Right atrium auricular region (tissue), 2 donors: Measurements from ENCODE around the gene EIF2S3B. TPM values are rescaled to one million over a fixed set of nuclear protein-coding genes. Genes with fewer than 3 reads are reported as not detected.
"Not testable (repeated sequence)": the region's sequence is repeated elsewhere in the genome, so short reads cannot be mapped to it uniquely, and the experiment has no call there.

Source experiments
- DNase-seq: peaks from one replicate; pipeline ENCODE4 v3.0.0-alpha.2; 2019; ENCODE audit warnings: low spot score
- H3K27ac ChIP-seq, 2 donors: fragments of 200-600 bp; sonication (generic); 1 replicate in 1 of 2; 2 replicates in 1 of 2; pipeline ENCODE4 v1.5.1; 2016 to 2019
- H3K27me3 ChIP-seq, 2 donors: fragments of 200-600 bp; sonication (generic); one replicate each; pipeline versions ENCODE4 v1.5.1 to v1.6.0; 2017 to 2019
- H3K36me3 ChIP-seq: fragments of 200-600 bp; sonication (generic); one replicate; pipeline ENCODE4 v1.5.1; 2016
- H3K4me1 ChIP-seq, 2 donors: fragments of 200-600 bp; sonication (generic); one replicate each; pipeline versions ENCODE4 v1.5.1 to v1.6.0; 2017 to 2019
- H3K4me3 ChIP-seq, 2 donors: fragments of 200-600 bp; sonication (generic); 1 replicate in 1 of 2; 2 replicates in 1 of 2; pipeline ENCODE4 v1.5.1; 2017 to 2019; ENCODE audit warnings: mild to moderate bottlenecking in 1 of 2, moderate library complexity in 1 of 2
- H3K9me3 ChIP-seq, 2 donors: fragments of 200-600 bp; sonication (generic); one replicate each; pipeline ENCODE4 v1.5.1; 2019
- total RNA-seq, 2 donors: library from RNA; depleted of rRNA; stranded (reverse); fragments of >200 nt; gene quantifications; one replicate each; pipeline ENCODE4 v1.1.0, GENCODE V29; 2016
- TF ChIP-seq, protein P1 (sequence below), 2 donors: fragments of 200-600 bp; sonication (generic); IDR thresholded peaks; one replicate each; pipeline ENCODE4 v1.5.1; 2019; ENCODE audit warnings: antibody characterized with exemption in 2 of 2

EIF2S3B gene
- not detected for total RNA-seq

DNA sequence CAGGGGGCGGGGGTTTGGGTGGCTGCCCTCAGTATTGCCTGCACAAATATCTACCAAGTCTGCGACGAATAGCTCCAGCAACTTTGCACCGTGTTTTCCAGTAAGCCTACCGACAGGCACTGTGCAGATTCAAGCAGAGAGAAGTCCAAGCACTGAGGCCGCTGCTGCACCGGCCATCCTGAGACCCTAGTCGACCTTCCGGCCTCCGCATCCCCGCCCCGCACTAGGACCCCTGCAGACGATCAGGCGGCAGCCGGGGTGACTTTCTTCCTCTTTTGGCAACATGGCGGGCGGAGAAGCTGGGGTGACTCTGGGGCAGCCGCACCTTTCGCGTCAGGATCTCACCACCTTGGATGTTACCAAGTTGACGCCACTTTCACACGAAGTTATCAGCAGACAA lies at the start of gene EIF2S3B:
TSS of gene EIF2S3B (plus strand) at position 271 of the 400 bp plus-strand sequence. CDS start at position 284, 13 bp downstream.
- no peaks in the 10 kb centered on the region for H3K36me3 ChIP-seq
- no peak within 1 kb of the TSS for H3K27ac ChIP-seq
- no peaks in the 10 kb centered on the region for H3K4me1 ChIP-seq
- peaks cover 0 to 9% of the 10 kb centered on the region in 2 donors for H3K9me3 ChIP-seq
- TF ChIP-seq, protein P1, sequence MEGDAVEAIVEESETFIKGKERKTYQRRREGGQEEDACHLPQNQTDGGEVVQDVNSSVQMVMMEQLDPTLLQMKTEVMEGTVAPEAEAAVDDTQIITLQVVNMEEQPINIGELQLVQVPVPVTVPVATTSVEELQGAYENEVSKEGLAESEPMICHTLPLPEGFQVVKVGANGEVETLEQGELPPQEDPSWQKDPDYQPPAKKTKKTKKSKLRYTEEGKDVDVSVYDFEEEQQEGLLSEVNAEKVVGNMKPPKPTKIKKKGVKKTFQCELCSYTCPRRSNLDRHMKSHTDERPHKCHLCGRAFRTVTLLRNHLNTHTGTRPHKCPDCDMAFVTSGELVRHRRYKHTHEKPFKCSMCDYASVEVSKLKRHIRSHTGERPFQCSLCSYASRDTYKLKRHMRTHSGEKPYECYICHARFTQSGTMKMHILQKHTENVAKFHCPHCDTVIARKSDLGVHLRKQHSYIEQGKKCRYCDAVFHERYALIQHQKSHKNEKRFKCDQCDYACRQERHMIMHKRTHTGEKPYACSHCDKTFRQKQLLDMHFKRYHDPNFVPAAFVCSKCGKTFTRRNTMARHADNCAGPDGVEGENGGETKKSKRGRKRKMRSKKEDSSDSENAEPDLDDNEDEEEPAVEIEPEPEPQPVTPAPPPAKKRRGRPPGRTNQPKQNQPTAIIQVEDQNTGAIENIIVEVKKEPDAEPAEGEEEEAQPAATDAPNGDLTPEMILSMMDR (IDR thresholded peaks at IDR 0.05), result no peak
- no peak for DNase-seq
- H3K27me3 ChIP-seq, result no peaks in the 10 kb centered on the region
- H3K4me3 ChIP-seq, result no peak within 1 kb of the TSS

DNA sequence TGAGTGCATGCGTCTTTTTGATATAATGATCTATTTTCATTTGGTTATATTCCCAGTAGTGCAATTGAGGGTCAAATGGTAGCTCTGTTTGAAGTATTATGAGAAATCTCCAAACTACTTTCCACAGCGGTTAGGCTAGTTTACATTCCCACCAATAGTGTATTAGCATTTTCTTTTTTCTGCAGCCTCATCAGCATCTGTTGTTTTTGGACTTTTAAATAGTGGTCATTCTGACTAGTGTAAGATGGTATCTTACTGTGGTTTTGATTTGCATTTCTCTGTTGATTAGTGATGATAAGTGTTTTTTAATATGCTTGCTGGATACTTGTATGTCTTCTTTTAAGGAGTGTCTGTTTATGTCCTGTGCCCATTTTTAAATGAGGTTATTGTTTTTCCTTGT lies 48.8 kb upstream of the EIF2S3B start:
- Histone ChIP-seq H3K4me1 (no peaks in the 10 kb centered on the region), H3K9me3 (peaks cover 10 to 40% of the 10 kb centered on the region in 2 donors), H3K27me3 (no peaks in the 10 kb centered on the region), H3K27ac (no peak overlapping the region), H3K4me3 (no peak overlapping the region), H3K36me3 (no peaks in the 10 kb centered on the region)
- no peak for DNase-seq
- TF ChIP-seq, protein P1 (IDR thresholded peaks at IDR 0.05), result no peak

DNA sequence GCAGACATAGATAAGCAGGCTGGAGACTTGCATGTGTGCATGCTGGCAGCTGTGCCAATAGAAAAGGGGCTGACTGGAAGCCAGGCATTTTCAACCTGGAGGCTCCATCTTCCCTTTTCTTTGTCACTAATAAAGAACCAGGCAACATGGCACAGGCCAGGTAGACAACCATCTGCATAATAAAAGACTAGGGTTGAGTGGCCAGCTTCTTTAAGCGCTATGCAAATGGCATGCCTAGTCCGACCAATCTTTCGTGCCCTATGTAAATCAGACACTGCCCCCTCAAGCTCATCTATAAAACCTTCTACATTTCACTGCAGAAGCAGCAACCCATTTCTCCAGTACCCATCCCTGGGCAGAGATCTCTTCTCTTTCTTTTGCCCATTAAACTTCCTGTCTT lies 47.9 kb upstream of the EIF2S3B start:
- peaks cover 10 to 40% of the 10 kb centered on the region in 2 donors for H3K9me3 ChIP-seq
- no peaks in the 10 kb centered on the region for H3K36me3 ChIP-seq
- H3K27ac ChIP-seq, result no peak overlapping the region
- TF ChIP-seq, protein P1 (IDR thresholded peaks at IDR 0.05), result no peak
- DNase-seq, result no peak
- H3K4me1 ChIP-seq, result no peaks in the 10 kb centered on the region
- H3K27me3 ChIP-seq, result no peaks in the 10 kb centered on the region
- no peak overlapping the region for H3K4me3 ChIP-seq

DNA sequence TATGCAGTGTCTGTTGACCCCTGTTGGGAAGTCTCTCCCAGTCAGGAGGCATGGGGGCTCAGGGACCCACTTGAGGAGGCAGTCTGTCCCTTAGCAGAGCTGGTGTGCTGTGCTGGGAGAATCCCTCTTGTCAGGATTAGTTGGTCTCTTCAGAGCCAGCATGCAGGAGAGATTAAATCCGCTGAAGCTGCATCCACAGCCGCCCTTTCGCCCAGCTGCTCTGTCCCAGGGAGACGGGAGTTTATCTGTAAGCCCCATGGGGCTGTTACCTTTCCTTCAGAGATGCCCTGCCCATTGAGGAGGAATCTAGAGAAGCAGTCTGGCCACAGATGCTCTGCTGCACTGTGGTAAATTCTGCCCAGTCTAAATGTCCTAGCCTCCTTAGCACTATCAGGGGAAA lies 39.4 kb upstream of the EIF2S3B start:
- Histone ChIP-seq H3K4me3 (no peak overlapping the region), H3K9me3 (no peaks in the 10 kb centered on the region), H3K36me3 (no peaks in the 10 kb centered on the region), H3K27me3 (no peaks in the 10 kb centered on the region), H3K4me1 (no peaks in the 10 kb centered on the region), H3K27ac (no peak overlapping the region)
- TF ChIP-seq, protein P1 (IDR thresholded peaks at IDR 0.05), result no peak
- no peak for DNase-seq

DNA sequence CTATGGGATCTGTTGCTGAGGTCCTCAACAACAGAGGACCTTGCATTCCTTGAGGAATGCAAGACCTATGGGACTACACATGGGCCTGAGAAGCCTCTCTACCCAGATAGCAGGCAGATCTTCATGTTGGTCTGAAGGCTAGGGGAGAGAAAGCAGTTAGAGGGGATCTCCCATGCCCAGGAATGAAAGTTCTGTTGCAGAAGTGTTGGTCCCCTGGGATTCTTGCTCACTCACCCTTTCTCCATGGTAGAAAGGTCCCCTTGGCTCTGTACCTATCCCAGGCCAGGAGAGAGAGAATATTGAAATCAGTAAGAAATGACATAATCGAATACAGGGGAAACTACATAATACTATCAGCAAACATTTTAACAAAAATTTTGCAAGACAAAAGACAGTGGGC lies 36.0 kb upstream of the EIF2S3B start:
- no peaks in the 10 kb centered on the region for H3K9me3 ChIP-seq
- no peak overlapping the region for H3K27ac ChIP-seq
- no peaks in the 10 kb centered on the region for H3K4me1 ChIP-seq
- no peaks in the 10 kb centered on the region for H3K36me3 ChIP-seq
- DNase-seq, result no peak
- TF ChIP-seq, protein P1 (IDR thresholded peaks at IDR 0.05), result no peak
- no peak overlapping the region for H3K4me3 ChIP-seq
- no peaks in the 10 kb centered on the region for H3K27me3 ChIP-seq

DNA sequence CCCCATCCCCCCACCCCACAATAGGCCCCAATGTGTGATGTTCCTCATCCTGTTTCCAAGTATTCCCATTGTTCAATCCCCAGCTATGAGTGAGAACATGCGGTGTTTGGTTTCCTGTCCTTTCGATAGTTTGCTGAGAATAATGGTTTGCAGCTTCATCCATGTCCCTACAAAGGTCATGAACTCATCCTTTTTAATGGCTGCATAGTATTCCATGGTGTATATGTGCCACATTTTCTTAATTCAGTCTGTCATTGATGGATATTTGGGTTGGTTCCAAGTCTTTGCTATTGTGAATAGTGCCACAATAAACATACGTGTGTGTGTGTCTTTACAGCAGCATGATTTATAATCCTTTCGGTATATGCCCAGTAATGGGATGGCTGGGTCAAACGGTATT lies 32.9 kb upstream of the EIF2S3B start:
- H3K9me3 ChIP-seq, H3K27ac ChIP-seq, H3K27me3 ChIP-seq, H3K4me1 ChIP-seq, H3K4me3 ChIP-seq, H3K36me3 ChIP-seq, DNase-seq: not testable (repeated sequence)

DNA sequence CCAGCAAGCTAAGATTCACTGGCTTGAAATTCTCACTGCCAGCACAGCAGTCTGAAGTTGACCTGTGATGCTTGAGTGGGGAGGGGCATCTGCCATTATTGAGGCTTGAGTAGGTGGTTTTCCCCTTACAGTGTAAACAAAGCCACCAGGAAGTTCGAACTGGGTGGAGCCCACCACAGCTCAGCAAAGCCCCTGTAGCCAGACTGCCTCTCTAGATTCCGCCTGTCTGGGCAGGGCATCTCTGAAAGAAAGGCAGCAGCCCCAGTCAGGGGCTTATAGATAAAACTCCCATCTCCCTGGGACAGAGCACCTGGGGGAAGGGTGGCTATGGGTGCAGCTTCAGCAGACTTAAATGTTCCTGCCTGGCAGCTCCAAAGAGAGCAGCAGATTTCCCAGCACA lies 23.8 kb upstream of the EIF2S3B start:
- H3K4me3 ChIP-seq, H3K27me3 ChIP-seq, H3K36me3 ChIP-seq, H3K4me1 ChIP-seq, DNase-seq, H3K27ac ChIP-seq, H3K9me3 ChIP-seq: not testable (repeated sequence)

DNA sequence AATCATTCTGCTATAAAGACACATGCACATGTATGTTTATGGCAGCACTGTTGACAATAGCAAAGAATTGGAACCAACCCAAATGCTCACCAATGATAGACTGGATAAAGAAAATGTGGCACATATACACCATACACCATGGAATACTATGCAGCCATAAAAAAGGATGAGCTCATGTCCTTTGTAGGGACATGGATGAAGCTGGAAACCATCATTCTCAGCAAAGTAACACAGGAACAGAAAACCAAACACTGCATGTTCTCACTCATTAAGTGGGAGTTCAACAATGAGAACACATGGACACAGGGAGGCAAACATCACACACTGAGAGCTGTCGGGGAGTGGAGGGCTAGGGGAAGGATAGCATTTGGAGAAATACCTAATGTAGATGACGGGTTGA lies 18.4 kb upstream of the EIF2S3B start:
- not testable (repeated sequence) for H3K36me3 ChIP-seq, DNase-seq, H3K27me3 ChIP-seq, H3K4me3 ChIP-seq, H3K4me1 ChIP-seq, H3K9me3 ChIP-seq, H3K27ac ChIP-seq
